ENCODE measurements around the gene OR6J1.

DNA sequence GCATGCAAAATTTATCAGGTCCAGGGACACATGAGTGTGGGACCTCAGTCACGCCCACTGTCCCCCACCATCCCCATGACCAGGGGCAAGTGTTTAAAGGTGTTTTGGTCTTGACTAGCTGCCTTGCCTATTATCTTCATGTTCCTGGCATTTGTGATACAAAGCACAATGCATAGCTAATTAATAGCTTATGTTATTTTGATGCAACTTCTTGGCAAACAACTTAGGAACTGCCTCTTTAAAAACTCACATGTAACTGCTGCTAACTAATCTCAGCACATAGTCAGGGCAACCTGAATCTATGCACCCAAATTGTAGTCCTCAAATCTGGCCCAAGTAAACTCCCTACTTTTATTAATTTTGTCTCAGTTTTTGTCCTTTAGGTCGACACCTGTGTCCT, 7.4 kb upstream of the OR6J1 start:
- TF ChIP-seq POLR2AphosphoS5 (IDR thresholded peaks at IDR 0.05), result no peak
- no peak for TF ChIP-seq POLR2A (IDR thresholded peaks at IDR 0.05)
- TF ChIP-seq, protein P1, sequence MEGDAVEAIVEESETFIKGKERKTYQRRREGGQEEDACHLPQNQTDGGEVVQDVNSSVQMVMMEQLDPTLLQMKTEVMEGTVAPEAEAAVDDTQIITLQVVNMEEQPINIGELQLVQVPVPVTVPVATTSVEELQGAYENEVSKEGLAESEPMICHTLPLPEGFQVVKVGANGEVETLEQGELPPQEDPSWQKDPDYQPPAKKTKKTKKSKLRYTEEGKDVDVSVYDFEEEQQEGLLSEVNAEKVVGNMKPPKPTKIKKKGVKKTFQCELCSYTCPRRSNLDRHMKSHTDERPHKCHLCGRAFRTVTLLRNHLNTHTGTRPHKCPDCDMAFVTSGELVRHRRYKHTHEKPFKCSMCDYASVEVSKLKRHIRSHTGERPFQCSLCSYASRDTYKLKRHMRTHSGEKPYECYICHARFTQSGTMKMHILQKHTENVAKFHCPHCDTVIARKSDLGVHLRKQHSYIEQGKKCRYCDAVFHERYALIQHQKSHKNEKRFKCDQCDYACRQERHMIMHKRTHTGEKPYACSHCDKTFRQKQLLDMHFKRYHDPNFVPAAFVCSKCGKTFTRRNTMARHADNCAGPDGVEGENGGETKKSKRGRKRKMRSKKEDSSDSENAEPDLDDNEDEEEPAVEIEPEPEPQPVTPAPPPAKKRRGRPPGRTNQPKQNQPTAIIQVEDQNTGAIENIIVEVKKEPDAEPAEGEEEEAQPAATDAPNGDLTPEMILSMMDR (IDR thresholded peaks at IDR 0.05), result no peak
